NB4 (cell line): ENCODE measurements around the gene ARID3B.

ENCODE experiments used
- DNase-seq: peaks from one replicate; pipeline ENCODE4 v3.0.0; 2010; ENCODE audit warnings: low read depth
- H3K4me3 ChIP-seq: one replicate; pipeline ENCODE4 v1.5.1; 2011; ENCODE audit warnings: mild to moderate bottlenecking, low read depth, low read length, moderate library complexity
- CTCF ChIP-seq: IDR thresholded peaks from one replicate; pipeline ENCODE4 v1.5.1; 2012; ENCODE audit warnings: low read depth, low read length
- MYC ChIP-seq: IDR thresholded peaks from 2 replicates; pipeline ENCODE4 v1.6.1; 2011; ENCODE audit warnings: low read depth, low read length
- POLR2A ChIP-seq: IDR thresholded peaks from 2 replicates; pipeline ENCODE4 v1.6.1; 2011; ENCODE audit warnings: mild to moderate bottlenecking; ENCODE audit not compliant: insufficient read length; ENCODE audit errors: extremely low read depth
- TF ChIP-seq, protein P1 (sequence below): IDR thresholded peaks from 2 replicates; pipeline ENCODE4 v1.6.1; 2011; ENCODE audit warnings: low read depth, low read length

Gene ARID3B

DNA sequence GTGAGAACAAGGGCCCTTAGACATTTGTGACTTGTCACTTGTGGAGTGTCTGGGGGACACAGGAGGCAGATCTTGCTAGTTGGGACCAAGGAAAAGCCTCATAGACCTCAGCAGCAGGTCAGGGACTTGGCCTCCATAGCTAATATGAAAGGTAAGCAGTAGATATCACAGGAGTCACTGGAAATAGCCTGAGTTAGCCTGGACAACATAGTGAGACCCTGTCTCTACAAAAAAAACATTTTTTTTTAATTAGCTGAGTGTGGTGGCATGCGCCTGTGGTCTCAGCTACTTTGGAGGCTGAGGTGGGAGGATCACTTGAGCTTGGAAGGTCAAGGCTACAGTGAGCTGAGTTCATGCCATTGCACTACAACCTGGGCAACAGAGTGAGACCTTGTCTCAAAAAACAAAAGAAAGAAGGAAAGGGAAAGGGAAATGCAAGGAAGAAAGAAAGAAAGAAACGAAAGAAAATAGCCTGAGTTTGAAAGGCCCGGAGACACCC is 37.5 kb downstream of the ARID3B start:
- no peak for DNase-seq
- no peak overlapping the region for H3K4me3 ChIP-seq

GRCh38 chr15:74579001-74579400 is 38.0 kb downstream of the ARID3B start:
- DNase-seq: no peak
- no peak for TF ChIP-seq MYC
- TF ChIP-seq, protein P1, sequence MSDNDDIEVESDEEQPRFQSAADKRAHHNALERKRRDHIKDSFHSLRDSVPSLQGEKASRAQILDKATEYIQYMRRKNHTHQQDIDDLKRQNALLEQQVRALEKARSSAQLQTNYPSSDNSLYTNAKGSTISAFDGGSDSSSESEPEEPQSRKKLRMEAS: no peak
- no peak for TF ChIP-seq CTCF
- TF ChIP-seq POLR2A: no peak
- no peak overlapping the region for H3K4me3 ChIP-seq

More for the DNA sequence above, 37.5 kb downstream of the ARID3B start:
- TF ChIP-seq, protein P1: no peak
- TF ChIP-seq CTCF (no peak), MYC (no peak), POLR2A (no peak)

DNA sequence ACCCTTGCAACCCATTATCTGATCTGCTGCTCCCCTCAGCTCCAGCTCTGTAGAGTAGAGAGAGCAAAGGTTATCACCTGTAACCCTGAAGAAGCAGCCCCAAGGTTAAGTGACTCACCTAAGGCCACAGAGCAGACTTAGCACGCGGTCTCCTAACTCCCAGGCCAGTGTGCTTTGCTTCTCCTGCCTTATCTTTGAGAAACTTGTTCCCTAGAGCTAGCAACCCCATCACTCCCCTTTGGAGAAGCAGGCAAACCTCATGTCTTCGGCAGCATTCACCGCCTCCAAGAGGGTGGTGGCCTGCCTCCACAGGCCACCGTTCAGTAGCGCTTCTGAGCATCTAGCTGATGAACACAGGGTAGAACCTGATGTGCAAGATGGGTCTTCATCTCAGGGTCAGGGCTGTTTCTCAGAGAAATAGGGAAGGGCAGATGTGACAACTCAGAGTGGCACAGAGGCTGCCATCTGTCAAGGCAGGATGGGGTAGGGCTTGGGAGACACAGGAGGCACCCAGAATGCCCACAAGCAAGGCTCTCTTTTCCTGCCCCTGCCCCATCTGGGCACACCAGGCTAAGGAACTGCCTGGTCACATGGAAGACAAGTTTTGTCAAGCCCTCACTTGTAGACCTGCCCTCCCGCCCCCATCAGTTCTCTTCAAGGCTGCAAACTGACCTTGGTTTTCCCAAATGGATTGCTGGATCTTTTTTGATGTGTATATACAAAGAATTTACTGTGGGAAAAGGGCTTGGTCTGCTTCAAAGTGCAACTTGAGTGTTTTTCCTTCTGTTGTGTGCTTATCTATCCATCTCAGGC is 39.7 kb downstream of the ARID3B start:
- H3K4me3 ChIP-seq: no peak overlapping the region
- no peak for DNase-seq
- TF ChIP-seq, protein P1: no peak
- TF ChIP-seq CTCF: no peak
- TF ChIP-seq POLR2A: no peak
- no peak for TF ChIP-seq MYC

DNA sequence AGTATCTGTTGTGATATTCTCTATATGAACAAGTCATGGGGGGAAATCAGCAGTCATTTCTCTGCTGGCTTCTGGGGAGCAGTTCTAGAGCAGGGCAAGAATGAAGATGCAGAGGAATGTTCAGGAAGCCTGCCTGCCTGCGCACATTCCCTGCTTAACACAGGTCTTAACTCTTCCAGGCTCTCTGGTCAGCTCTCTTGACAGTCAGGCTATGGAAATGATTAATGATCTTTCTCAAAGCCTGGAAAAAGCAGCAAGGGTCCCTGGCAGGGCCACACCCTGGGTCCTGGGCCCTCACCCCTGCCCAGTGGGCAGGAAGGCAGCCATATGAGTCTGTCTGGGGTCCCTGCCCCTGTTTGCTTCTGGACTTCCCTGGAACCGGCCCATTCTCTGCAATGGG is 43.2 kb downstream of the ARID3B start:
- no peak for DNase-seq

GRCh38 chr15:74584779-74585178 is 43.8 kb downstream of the ARID3B start:
- DNase-seq: no peak
- TF ChIP-seq MYC: no peak
- TF ChIP-seq, protein P1: no peak
- no peak overlapping the region for H3K4me3 ChIP-seq

More for the DNA sequence above, 43.2 kb downstream of the ARID3B start:
- H3K4me3 ChIP-seq: no peak overlapping the region
- TF ChIP-seq CTCF (no peak), MYC (no peak), POLR2A (no peak)
- TF ChIP-seq, protein P1: no peak

- no peak overlapping the region for H3K4me3 ChIP-seq
- TF ChIP-seq CTCF: no peak
- TF ChIP-seq POLR2A: no peak
- TF ChIP-seq, protein P1: no peak
- TF ChIP-seq MYC: no peak
Observed at GRCh38 chr15:74585191-74585590, 44.2 kb downstream of the ARID3B start.

More at GRCh38 chr15:74585191-74585590, 44.2 kb downstream of the ARID3B start:
- no peak for DNase-seq
